ENCODE data around the gene PRM2.
A peak's percentile ranks its signal among the peaks of the same experiment; 100 is the strongest.
"Not testable (repeated sequence)": the region's sequence is repeated elsewhere in the genome, so short reads cannot be mapped to it uniquely, and the experiment has no call there.

Gene PRM2

DNA sequence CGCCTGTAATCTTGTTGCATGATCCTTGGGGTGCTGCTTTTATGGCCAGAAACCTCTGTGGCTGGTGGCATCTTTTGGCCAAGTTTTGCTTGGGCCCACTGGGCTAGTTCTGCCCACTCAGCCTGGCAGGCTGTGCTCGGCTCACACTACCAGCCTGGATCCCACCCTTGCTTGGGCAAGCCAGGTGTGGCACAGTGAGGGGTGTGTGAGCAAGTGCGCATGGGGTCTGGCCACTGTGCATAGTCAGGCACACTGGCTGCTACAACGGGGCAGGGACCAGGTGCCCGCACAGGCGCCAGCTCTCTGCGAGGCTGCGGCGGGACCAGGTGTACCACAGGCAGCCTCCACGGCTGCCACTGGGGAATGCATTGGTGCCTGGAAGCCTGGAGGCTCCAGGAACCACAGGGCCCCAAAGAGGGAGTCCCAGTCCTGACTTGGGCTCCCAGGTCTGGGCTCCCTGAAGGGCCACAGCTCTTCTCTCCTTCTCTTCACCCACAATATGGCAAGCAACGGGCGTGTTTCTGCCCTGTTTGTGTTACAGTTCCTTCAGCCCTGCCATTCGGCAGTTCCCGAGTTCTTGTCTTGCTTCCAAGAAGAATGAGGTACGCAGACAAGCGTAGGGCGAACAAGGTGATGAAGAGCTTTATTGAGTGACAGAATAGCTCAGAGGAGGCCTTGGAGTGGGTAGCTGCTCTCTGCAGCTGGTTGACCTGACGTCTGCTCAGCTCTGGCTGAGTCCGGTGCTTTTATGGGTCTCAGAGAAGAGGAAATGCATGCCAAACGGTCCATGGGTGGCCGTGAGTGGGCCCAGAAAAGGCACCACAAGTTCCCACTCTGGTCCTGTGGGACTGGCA lies 31.6 kb upstream of the PRM2 start:
- peak in 2 of 4 experiments; percentile 17 to 31 for DNase-seq

DNA sequence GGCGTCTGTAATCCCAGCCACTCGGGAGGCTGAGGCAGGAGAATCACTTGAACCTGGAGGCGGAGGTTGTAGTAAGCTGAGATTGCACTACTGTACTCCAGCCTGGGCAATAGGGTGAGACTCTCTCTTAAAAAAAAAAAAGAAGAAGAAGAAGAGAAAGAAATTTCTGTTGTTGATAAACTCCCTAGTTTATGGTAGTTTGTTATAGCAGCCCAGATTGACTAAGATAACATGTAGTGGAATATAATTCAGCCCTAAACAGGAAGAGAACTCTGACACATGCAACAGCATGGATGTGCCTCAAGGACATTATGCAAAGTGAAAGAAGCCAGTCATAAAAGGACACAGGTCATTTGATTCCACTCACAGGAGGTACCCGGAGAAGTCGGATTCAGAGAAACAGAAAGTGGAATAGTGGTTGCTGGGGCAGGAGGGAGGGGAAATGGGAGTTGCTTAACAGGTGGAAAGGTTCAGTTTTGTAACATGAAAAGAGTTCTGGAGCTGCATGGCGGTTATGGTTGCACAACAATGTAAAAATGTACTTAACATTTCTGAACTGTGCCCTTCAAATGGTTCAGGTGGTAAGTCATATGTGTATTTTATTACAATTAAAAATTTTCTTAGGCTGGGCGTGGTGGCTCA lies 30.8 kb upstream of the PRM2 start:
- peak in 3 of 4 experiments; percentile 34 to 51 (median 41) for DNase-seq

GRCh38 chr16:11306381-11306780 lies 30.1 kb upstream of the PRM2 start:
- DNase-seq: no peak

- no peak for DNase-seq
These were observed 27.3 kb upstream of the PRM2 start for GRCh38 chr16:11303405-11304138.

DNA sequence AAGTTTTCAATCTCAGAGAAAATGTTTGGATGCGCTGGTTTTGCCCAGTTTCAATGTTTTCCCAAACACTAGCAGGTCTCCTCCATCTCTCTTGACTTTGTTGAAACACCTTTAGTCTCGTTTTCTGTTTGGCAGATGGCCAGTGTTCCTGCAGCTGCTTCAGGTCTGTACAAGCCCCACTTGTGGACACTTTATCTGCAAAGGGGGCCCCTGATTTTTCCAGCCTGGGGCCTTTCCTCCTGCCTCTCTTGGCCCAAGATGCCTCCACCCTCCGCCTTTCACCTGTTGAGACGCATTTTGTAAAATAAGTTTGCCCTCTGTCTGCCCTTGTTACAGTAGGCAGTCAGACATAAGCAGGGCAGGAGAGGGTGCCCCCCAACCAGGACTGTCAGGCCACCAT lies 26.7 kb upstream of the PRM2 start:
- no peak for DNase-seq

- no peak for DNase-seq
These were observed 25.6 kb upstream of the PRM2 start for GRCh38 chr16:11301645-11302501.

DNA sequence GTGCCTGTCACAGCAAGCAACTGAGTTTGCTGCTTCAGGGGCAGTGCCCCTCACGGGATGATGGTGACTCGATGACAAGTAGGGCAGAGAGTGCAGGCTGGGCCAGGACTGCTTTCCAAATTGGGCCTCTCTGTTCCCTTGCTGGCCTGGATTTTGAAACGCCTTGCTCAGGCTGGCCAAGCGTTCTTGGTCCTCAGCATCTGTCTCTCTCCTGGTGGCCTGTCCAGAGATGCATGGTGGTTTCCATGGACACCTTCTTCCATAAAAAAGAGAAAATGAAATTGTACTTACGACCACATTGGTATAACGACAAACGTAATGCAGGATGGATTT lies 24.2 kb upstream of the PRM2 start:
- no peak for DNase-seq

DNA sequence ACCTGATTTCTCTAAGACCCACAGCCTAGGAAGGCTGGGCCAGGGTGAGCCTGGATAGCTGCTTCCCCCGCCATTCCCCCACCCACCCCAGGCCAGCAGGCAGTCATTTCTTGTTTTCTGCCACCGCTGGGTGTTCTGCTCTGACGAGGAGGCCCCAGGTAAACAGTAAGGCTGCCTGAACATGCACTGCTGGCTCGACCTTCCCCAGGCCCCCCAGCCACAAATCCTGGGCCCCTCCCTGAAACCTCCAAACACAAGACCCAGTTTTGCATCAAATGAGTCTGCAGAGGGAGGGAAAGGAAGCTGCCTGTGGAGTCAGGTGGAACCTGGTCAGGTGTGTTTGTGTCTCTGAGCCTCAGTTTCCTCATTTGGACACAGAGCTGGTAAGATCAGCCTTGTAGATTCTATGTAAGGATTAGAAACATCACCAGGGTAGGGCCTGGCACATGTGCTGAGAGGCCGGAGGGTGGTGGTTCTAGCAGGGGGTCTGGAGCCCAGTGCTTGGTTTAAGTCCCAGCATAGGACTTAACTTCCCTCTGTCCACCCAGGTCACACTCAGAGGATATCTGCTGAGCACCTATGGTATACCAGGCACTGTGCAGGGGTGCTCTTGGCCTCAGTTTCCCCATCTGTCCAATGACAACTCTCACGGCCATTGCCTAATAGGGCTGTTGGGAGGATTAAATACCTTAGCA lies 23.7 kb upstream of the PRM2 start:
- no peak for DNase-seq

DNA sequence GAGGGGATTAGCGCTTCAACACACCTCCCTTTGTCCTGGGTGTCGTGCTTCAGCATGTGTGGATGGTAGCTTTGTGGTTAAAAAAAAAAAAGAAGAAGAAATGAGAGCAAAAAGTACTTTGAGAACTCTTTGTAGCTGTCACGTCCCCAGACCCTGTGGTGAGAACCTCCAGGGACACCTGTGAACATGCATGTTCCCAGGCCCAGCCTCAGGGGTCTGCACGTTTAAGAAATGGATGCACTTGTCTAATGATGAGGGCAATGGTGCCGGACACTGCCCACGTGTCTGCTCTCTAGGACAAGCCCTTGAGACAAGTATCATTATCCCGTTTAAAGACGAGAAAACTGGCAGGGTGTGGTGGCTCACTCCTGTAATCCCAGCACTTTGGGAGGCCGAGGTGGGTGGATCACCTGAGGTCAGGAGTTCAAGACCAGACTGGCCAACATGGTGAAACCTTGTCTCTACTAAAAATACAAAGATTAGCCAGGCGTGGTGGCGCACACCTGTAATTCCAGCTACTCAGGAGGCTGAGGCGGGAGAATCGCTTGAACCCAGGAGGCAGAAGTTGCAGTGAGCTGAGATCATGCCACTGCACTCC lies 22.8 kb upstream of the PRM2 start:
- not testable (repeated sequence) for DNase-seq

DNA sequence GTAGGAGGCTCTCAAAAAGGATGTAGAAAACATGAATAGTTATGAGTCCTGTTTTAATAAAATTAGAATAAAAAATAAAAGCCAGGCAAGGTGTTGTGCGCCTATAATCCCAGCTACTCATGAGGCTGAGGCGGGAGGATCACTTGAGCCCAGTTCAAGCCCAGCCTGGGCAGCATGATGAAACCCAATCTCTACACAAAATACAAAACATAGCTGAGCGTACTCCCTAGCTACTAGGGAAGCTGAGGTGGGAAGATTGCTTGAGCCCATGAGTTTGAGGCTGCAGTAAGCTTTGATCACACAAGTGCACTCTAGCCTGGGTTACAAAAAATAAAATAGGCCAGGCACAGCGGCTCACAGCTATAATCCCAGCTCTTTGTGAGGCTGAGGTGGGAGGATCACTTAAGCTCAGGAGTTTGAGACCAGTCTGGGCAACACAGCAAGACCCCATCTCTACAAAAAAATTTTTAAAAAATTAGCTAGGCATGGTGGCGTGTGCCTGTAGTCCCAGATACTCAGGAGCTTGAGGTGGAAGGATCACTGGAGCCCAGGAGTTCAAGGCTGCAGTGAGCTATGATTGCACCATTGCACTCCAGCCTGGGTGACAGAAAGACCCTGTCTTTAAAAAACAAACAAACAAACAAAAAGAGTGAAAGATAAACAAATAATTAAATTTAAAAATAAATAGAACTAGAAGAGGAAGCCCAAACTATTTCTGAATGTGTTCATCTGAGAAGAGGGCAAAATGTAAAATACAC lies 22.0 kb upstream of the PRM2 start:
- no peak for DNase-seq

DNA sequence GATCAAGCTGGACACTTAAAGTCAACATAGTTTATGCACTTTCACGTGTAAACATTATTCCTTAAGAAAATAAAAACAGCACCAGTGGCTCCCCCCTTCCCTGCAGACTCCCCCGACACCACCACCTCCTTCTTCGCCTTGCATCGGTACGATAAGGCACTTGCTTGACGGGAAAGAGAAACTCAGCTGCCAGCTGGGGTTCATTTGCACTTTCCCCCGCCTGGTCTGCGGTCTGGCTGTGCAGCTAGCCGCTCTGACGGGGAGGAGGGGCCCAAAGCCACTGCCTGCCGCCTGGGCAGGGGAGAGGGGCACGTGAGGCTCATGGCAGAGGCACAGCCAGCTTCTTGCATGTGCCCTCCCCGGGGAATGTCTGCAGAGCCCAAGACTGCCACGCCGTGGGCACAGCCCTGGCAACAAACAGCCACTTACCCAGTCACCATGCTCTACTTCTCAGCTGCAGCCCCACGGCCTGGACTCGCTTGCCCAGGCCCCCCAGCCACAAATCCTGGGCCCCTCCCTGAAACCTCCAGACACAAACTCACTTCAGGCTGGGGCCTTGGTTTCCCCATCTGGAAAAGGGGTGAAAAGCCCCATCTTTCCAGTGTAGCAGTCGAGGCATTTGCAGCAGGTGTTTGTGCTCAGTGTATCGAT lies 21.3 kb upstream of the PRM2 start:
- peak; percentile 68 to 88 (median 78) for DNase-seq

DNA sequence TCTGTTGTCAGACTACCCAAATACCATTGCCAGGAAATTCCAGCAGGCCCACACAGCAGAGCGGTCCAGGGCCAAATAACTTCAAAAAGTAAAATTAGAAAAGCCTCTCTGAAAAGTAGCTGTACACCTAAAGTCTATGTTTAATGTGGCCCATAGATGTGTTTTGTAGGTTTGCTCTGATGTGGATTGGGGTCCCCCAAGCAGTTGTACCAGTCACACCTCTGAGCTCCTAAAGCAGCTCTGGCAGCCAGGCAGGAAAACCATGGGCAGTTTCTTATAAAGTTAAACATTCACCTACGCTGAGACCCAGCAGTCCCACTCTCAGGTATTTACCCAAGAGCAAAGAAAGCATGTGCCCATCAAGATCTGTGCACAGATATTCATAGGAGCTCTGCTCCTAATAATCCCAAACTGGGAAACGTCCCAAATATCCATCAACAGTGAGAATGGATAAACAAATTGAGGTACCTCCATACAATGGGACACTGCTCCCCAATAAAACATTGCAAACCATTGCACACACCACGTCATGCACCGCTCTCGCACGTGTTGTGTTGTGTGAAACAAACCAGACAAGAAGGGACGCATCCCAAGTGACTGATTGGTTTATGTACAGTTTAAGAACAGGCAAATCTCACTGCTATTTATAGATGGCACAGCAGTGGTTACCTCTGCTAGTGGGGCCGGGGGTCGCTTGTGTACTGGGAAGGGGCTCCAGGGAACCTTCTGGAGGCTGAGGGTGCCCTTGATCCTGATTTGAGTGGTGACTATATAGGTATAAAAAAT lies 20.6 kb upstream of the PRM2 start:
- no peak for DNase-seq

- no peak for DNase-seq
These were observed 20.0 kb upstream of the PRM2 start for GRCh38 chr16:11296351-11296705.

DNA sequence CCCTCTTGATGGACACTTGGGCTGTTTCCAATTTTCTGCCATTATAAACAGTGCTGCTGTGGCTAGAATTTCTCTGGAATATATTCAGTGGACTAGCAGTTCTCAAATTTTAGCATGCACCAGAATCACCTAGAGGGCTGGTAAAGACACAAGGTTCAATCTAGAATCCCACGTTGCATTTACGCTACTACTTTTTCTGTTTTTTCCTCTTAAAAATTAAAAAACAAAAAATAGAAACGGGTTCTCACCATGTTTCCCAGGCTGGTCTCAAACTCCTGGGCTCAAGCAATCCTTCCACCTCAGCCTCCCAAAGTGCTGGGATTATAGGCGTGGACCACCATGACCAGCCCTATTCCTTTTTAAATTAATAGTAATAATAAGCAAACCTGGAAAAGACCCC lies 19.4 kb upstream of the PRM2 start:
- DNase-seq: no peak

DNA sequence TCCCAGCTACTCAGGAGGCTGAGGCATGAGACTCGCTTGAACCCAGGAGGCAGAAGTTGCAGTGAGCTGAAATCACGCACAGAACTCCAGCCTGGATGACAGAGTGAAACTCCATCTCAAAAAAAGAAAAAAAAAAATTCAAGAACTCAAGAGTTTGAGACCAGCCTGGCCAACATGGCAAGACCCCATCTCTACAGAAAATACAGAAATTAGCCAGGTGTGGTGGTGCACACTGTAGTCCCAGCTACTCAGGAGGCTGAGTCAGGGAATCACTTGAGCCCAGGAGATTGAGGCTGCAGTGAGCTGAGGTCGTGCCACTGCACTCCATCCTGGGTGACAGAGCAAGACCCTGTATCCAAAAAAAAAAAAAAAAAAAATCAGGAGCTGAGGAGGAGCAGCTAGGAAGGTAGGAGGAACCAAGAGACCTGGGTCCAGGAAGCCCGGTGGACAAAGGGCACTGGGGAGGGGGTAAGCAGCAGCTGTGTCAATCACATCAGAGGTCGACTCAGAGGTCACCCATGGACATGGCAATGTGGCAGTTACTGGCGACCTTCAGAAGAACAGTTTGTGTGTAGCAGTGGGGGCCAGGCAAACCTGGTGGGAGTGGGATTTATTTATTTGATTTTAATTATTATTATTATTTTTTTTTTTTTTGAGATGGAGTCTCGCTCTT lies 15.9 kb upstream of the PRM2 start:
- no peak for DNase-seq

DNA sequence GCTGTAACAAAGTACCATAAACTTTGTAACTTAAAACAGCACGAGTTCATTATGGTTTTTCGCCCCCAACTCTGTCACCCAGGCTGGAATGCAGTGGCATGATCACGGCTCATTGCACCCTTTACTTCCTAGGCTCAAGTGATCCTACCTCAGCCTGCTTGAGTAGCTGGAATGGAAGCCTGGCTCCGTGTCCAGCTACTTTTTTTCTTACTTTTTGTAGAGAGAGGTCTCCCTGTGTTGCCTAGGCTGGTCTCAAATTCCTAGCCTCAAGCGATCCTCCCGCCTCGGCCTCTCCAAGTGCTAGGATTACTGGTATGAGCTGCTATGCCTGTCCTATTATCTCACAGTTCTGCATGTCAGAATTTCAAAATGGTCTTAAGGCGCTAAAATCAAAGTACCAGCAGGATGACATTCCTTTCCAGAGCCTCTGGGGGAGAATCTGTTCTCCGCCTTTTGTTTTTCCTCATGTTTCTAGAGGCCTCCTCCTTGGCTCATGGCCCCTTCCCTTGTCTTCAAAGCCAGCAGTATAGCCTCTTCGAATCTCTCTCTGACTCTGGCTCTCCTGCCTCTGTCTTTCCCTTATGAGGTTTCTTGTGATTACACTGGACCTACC lies 14.9 kb upstream of the PRM2 start:
- DNase-seq: no peak

- peak in 1 of 4 experiments; percentile 23 for DNase-seq
These were observed 14.0 kb upstream of the PRM2 start for GRCh38 chr16:11290102-11290893.

GRCh38 chr16:11289696-11290095 lies 13.4 kb upstream of the PRM2 start:
- DNase-seq: peak; percentile 26 to 69 (median 63)
